ENCODE measurements around the gene TUBB4B.

DNA sequence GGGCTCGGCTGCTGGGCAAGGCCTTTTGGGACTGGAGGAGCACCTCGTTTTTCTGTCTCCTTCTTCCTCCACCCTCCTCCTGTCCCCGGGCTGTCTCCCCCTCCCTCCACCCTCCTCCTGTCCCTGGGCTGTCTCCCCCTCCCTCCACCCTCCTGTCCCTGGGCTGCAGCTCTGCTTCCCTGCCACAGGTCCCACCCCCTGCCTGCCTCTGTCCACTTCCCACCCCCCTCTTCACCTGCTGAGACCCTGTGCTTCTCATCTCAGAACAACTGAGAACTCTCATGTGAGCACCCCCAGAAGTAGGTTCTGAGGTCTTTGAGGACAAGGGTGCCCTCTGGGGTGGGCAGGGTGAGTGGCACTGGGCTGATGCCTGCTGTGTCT, 30.6 kb downstream of the TUBB4B start:
- TF ChIP-seq, protein P1, sequence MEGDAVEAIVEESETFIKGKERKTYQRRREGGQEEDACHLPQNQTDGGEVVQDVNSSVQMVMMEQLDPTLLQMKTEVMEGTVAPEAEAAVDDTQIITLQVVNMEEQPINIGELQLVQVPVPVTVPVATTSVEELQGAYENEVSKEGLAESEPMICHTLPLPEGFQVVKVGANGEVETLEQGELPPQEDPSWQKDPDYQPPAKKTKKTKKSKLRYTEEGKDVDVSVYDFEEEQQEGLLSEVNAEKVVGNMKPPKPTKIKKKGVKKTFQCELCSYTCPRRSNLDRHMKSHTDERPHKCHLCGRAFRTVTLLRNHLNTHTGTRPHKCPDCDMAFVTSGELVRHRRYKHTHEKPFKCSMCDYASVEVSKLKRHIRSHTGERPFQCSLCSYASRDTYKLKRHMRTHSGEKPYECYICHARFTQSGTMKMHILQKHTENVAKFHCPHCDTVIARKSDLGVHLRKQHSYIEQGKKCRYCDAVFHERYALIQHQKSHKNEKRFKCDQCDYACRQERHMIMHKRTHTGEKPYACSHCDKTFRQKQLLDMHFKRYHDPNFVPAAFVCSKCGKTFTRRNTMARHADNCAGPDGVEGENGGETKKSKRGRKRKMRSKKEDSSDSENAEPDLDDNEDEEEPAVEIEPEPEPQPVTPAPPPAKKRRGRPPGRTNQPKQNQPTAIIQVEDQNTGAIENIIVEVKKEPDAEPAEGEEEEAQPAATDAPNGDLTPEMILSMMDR (IDR thresholded peaks at IDR 0.05) = no peak
- TF ChIP-seq POLR2A (IDR thresholded peaks at IDR 0.05) = no peak

Measured in lower leg skin (tissue), 3 donors.